GM10266 (cell line): Measurements from ENCODE around the gene FANCI.

Source experiments
- DNase-seq: peaks from one replicate; pipeline ENCODE4 v3.0.0; 2012; ENCODE audit errors: extremely low spot score
- CTCF ChIP-seq: IDR thresholded peaks from 2 replicates; pipeline ENCODE4 v1.5.1; 2012; ENCODE audit warnings: mild to moderate bottlenecking, low read depth; ENCODE audit not compliant: control insufficient read depth, insufficient read depth; ENCODE audit errors: missing control alignments

FANCI gene

GRCh38 chr15:89338036-89338435 lies 94.3 kb downstream of the FANCI start:
- no peak for TF ChIP-seq CTCF
- DNase-seq = no peak

- no peak for TF ChIP-seq CTCF
- no peak for DNase-seq
Observed at GRCh38 chr15:89340573-89340972, 96.8 kb downstream of the FANCI start.

GRCh38 chr15:89341316-89342005 lies 97.7 kb downstream of the FANCI start:
- no peak for TF ChIP-seq CTCF
- no peak for DNase-seq

- no peak for DNase-seq
- TF ChIP-seq CTCF = no peak
Observed at GRCh38 chr15:89342840-89343239, 99.1 kb downstream of the FANCI start.

GRCh38 chr15:89345248-89345647 lies 101.5 kb downstream of the FANCI start:
- DNase-seq = no peak
- no peak for TF ChIP-seq CTCF

GRCh38 chr15:89346516-89347231 lies 102.9 kb downstream of the FANCI start:
- DNase-seq = no peak
- no peak for TF ChIP-seq CTCF

GRCh38 chr15:89349206-89349558 lies 105.4 kb downstream of the FANCI start:
- no peak for DNase-seq
- no peak for TF ChIP-seq CTCF
